Measurements from ENCODE around the gene ZNF609. TPM values are rescaled to one million over a fixed set of nuclear protein-coding genes. Genes with fewer than 3 reads are reported as not detected.
A peak's percentile ranks its signal among the peaks of the same experiment; 100 is the strongest.
"Not testable (repeated sequence)": the region's sequence is repeated elsewhere in the genome, so short reads cannot be mapped to it uniquely, and the experiment has no call there.

ZNF609 gene
- total RNA-seq, 1 experiment from 2014 or later, result 10.8 TPM

GRCh38 chr15:64583983-64584382, 123.6 kb downstream of the ZNF609 start:
- no peak for DNase-seq (ENCODE audit: low spot score)

- no peak for DNase-seq (ENCODE audit: low spot score)
Measured at GRCh38 chr15:64586259-64586870, 126.0 kb downstream of the ZNF609 start.

- no peak for DNase-seq (ENCODE audit: low spot score)
Measured at GRCh38 chr15:64586984-64587383, 126.6 kb downstream of the ZNF609 start.

GRCh38 chr15:64589435-64590084, 129.2 kb downstream of the ZNF609 start:
- DNase-seq (ENCODE audit: low spot score), result no peak

GRCh38 chr15:64592845-64593244, 132.5 kb downstream of the ZNF609 start:
- DNase-seq (ENCODE audit: low spot score), result not testable (repeated sequence)

- peak; percentile 59 for DNase-seq (ENCODE audit: low spot score)
Measured at GRCh38 chr15:64596701-64597476, 136.5 kb downstream of the ZNF609 start.

GRCh38 chr15:64597477-64597822, 137.1 kb downstream of the ZNF609 start:
- DNase-seq (ENCODE audit: low spot score), result no peak

- no peak for DNase-seq (ENCODE audit: low spot score)
Measured at GRCh38 chr15:64599226-64599625, 138.8 kb downstream of the ZNF609 start.

GRCh38 chr15:64599716-64600115, 139.3 kb downstream of the ZNF609 start:
- DNase-seq (ENCODE audit: low spot score), result peak; percentile 6

- DNase-seq (ENCODE audit: low spot score), result no peak
Measured at GRCh38 chr15:64600794-64601193, 140.4 kb downstream of the ZNF609 start.

- DNase-seq (ENCODE audit: low spot score), result no peak
Measured at GRCh38 chr15:64604319-64604718, 143.9 kb downstream of the ZNF609 start.

- not testable (repeated sequence) for DNase-seq (ENCODE audit: low spot score)
Measured at GRCh38 chr15:64607416-64607815, 147.0 kb downstream of the ZNF609 start.

GRCh38 chr15:64610257-64610919, 150.0 kb downstream of the ZNF609 start:
- DNase-seq (ENCODE audit: low spot score), result no peak

GRCh38 chr15:64611085-64611725, 150.8 kb downstream of the ZNF609 start:
- no peak for DNase-seq (ENCODE audit: low spot score)

- DNase-seq (ENCODE audit: low spot score), result no peak
Measured at GRCh38 chr15:64614519-64614918, 154.1 kb downstream of the ZNF609 start.

- DNase-seq (ENCODE audit: low spot score), result no peak
Measured at GRCh38 chr15:64617727-64618126, 157.3 kb downstream of the ZNF609 start.

GRCh38 chr15:64618138-64618537, 157.8 kb downstream of the ZNF609 start:
- DNase-seq (ENCODE audit: low spot score), result no peak

GRCh38 chr15:64618540-64618939, 158.2 kb downstream of the ZNF609 start:
- no peak for DNase-seq (ENCODE audit: low spot score)

- DNase-seq (ENCODE audit: low spot score), result no peak
Measured at GRCh38 chr15:64619880-64620839, 159.8 kb downstream of the ZNF609 start.

- DNase-seq (ENCODE audit: low spot score), result no peak
Measured at GRCh38 chr15:64621056-64621455, 160.7 kb downstream of the ZNF609 start.
